Measurements from ENCODE around the gene MFSD6L.

The MFSD6L gene

DNA sequence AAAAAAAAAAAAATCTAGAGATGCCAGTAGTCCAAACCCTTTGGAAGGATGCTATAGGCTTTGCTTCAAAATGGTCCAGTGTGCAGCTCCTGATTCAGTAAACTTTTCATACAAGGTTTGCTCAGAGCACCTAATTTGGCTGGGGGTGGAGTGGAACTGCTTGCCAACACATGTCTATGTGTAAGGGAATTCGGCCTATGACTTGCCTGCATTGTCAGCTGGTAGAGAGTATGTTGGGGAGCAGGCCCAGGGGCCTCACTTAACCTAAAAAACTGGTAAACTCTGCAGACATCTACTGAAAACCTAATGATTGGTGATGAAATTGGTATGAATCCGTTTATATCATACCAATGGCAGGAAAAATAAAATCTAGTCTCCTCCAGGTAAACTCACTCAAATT lies 1.5 kb upstream of the MFSD6L start:
- TF ChIP-seq, protein P1, sequence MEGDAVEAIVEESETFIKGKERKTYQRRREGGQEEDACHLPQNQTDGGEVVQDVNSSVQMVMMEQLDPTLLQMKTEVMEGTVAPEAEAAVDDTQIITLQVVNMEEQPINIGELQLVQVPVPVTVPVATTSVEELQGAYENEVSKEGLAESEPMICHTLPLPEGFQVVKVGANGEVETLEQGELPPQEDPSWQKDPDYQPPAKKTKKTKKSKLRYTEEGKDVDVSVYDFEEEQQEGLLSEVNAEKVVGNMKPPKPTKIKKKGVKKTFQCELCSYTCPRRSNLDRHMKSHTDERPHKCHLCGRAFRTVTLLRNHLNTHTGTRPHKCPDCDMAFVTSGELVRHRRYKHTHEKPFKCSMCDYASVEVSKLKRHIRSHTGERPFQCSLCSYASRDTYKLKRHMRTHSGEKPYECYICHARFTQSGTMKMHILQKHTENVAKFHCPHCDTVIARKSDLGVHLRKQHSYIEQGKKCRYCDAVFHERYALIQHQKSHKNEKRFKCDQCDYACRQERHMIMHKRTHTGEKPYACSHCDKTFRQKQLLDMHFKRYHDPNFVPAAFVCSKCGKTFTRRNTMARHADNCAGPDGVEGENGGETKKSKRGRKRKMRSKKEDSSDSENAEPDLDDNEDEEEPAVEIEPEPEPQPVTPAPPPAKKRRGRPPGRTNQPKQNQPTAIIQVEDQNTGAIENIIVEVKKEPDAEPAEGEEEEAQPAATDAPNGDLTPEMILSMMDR (conservative IDR thresholded peaks at IDR 0.05; ENCODE audit: low read depth), result no peak
- CTCF ChIA-PET, result interaction anchor here (0.9 kb wide), 1 partner anchor 89 kb away, joined by 4 read pairs; no protein-coding TSS in a partner anchor
- DNase-seq (ENCODE audit: low spot score), result no peak
- H3K27ac ChIP-seq, result no peak overlapping the region
- POLR2A ChIA-PET (ENCODE audit: low non-redundant PET), result no interaction called here

DNA sequence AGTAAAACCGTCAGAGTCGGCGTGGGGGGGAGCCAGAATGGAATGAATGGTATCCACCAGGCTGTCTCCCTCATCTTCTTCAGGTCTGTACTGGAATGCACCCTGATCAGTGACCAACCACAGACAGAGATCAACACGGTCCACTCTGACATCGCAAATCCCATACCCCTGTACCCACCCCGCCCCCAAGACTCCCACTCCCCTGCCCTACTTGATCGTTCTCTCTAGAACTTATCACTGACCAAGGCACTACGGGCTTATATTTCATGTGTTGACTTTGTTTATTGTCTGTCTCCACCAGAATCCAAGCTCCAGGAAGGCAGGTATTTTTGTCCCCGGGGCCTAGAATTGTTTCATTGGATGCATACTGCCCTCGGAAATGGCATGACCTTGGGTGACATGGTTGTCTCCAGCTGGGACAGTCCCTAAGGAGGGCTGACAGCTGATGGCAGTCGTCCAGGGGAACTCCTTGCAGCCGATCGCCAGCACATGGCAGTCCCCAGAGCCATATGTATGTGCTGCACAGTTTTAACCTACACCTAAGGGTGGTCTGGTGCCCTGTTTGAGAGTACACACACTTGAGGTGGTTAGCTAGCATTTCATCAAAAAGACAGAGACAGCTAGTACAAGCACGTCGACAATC lies 526 bp upstream of the MFSD6L start:
- H3K27ac ChIP-seq, result no peak overlapping the region
- ChIA-PET CTCF (interaction anchor here (0.5 to 2.0 kb wide), 4 partner anchors 14 to 665 kb away, joined by 4 to 6 read pairs (median 4); no protein-coding TSS in a partner anchor), POLR2A (ENCODE audit: low non-redundant PET) (no interaction called here)
- DNase-seq (ENCODE audit: low spot score), result no peak
- TF ChIP-seq, protein P1 (conservative IDR thresholded peaks at IDR 0.05; ENCODE audit: low read depth), result no peak

DNA sequence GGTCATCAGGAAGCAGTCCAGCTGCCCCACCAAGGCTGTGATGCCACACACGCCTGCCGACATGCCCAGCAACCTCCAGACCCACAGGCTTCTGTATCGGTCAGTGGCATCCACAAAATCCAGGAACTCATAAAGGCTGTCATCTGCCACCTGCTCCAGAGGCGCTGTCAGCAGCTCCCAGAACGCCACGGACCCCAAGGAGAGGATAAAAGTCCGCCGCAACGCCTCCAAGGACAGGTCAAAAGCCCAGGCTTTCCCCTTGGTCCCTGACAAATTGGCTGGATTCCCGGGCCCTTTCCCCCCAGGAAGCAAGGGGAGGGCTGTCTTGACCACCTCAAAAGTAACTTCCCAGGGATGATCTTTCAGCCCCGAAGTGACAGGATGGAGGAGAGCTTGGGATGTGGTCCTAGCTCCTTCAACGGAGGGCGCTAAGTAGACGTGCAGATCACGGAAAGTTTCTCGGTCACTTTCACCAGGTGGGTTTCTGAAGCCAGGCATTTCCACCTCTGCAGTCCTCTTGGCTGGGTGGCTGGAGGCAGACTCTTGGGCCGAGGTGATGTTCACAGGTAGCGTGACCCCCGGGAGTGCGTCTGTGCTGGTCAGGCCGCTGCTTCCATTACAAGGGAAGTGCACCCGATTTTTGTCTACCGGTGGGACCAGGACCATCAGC lies 854 bp downstream of the MFSD6L start:
- TF ChIP-seq, protein P1 (conservative IDR thresholded peaks at IDR 0.05; ENCODE audit: low read depth), result no peak
- CTCF ChIA-PET, result interaction anchor here (0.5 to 2.0 kb wide), 4 partner anchors 13 to 889 kb away, joined by 3 to 8 read pairs (median 4); no protein-coding TSS in a partner anchor
- DNase-seq (ENCODE audit: low spot score), result no peak
- no peak overlapping the region for H3K27ac ChIP-seq
- POLR2A ChIA-PET (ENCODE audit: low non-redundant PET), result no interaction called here

DNA sequence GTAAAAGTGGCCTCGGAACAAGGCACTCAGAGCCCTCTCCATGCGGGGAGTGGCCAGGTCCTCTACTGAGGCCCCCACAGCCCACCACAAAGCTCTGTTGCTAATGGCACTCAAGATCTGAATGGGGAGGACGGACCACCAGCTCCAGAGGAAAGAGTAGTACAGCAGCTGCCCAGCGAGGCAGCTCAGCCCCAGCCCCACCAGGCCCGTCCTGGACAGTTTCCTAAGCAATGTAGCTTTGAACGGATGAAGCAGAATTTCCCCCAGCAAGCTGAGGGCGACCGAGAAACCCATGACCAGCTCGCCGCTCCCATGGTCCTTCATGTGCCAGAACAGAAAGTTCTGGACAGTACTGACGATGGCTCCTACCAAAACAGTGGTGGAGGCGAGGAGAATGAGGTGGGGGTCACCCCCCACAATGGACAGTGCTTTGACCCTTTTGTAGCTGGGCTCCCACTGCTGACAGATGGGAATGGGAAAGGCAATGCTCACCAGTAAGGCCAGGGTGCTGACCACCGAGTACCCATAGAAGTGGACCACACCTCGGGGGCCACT lies 1.5 kb downstream of the MFSD6L start:
- ChIA-PET POLR2A (ENCODE audit: low non-redundant PET) (no interaction called here), CTCF (interaction anchor here (0.6 to 2.0 kb wide), 3 partner anchors 12 to 97 kb away, joined by 3 to 6 read pairs (median 4); no protein-coding TSS in a partner anchor)
- no peak overlapping the region for H3K27ac ChIP-seq
- DNase-seq (ENCODE audit: low spot score), result no peak
- TF ChIP-seq, protein P1 (conservative IDR thresholded peaks at IDR 0.05; ENCODE audit: low read depth), result no peak

DNA sequence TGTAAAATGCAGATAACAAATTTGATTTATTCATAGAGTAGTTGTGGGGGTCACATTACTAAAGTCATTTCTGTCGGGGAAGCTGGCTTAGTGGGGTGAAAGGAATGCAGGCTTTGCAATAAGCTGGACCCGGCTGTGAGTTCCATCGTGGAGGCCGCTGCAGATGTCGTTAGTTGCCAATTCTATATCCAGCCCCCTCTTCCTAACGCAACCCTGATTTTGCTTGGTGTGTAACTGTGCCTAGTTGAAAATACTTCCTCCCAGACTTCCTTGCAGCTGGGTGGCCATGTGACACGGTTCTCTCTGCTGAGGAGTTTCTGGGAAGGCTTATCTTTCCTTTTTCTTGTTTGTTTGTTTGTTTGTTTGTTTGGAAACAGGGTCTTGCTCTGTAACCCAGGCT lies 4.5 kb downstream of the MFSD6L start:
- DNase-seq (ENCODE audit: low spot score), result no peak
- CTCF ChIA-PET, result interaction anchor here (1.6 kb wide), 1 partner anchor 9 kb away, joined by 4 read pairs; no protein-coding TSS in a partner anchor
- TF ChIP-seq, protein P1 (conservative IDR thresholded peaks at IDR 0.05; ENCODE audit: low read depth), result no peak
- POLR2A ChIA-PET (ENCODE audit: low non-redundant PET), result no interaction called here
- no peak overlapping the region for H3K27ac ChIP-seq

DNA sequence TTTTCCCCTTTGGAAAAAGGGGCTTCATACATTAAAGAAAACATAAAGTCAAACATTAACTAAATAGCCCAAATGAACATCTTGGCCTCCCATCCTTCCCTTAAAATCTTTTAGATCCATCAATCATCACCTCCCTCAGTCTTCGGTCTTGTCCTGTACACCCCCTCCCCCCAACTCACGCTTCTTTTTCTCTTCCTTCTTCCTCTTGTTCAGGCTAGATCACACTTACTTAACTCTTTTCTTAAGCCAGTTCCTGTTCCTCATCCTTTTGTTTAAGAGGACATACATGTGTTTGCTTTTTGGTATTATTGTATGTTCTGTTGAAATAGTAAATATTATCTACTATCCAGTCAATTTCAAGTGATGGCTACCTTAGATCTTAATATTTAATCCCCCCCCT lies 5.5 kb downstream of the MFSD6L start:
- DNase-seq (ENCODE audit: low spot score), result no peak
- TF ChIP-seq, protein P1 (conservative IDR thresholded peaks at IDR 0.05; ENCODE audit: low read depth), result no peak
- ChIA-PET CTCF (interaction anchor here (1.6 kb wide), 1 partner anchor 8 kb away, joined by 4 read pairs; no protein-coding TSS in a partner anchor), POLR2A (ENCODE audit: low non-redundant PET) (no interaction called here)
- H3K27ac ChIP-seq, result no peak overlapping the region
